ENCODE data around the gene IKBKE. TPM values are rescaled to one million over a fixed set of nuclear protein-coding genes. Genes with fewer than 3 reads are reported as not detected.

The IKBKE gene
- total RNA-seq, 1 donor from 2014 or later: 6.3 TPM

- peaks cover 0 to 2% of the 10 kb centered on the region in 2 donors for H3K36me3 ChIP-seq
- DNase-seq (ENCODE audit: low spot score in 2 of 2): no peak
- H3K4me3 ChIP-seq: no peak overlapping the region
- H3K4me1 ChIP-seq: peaks cover 0 to 23% of the 10 kb centered on the region in 2 donors
- no peaks in the 10 kb centered on the region for H3K9me3 ChIP-seq
- no peak overlapping the region for H3K27ac ChIP-seq
- no peaks in the 10 kb centered on the region for H3K27me3 ChIP-seq
- TF ChIP-seq, protein P1, sequence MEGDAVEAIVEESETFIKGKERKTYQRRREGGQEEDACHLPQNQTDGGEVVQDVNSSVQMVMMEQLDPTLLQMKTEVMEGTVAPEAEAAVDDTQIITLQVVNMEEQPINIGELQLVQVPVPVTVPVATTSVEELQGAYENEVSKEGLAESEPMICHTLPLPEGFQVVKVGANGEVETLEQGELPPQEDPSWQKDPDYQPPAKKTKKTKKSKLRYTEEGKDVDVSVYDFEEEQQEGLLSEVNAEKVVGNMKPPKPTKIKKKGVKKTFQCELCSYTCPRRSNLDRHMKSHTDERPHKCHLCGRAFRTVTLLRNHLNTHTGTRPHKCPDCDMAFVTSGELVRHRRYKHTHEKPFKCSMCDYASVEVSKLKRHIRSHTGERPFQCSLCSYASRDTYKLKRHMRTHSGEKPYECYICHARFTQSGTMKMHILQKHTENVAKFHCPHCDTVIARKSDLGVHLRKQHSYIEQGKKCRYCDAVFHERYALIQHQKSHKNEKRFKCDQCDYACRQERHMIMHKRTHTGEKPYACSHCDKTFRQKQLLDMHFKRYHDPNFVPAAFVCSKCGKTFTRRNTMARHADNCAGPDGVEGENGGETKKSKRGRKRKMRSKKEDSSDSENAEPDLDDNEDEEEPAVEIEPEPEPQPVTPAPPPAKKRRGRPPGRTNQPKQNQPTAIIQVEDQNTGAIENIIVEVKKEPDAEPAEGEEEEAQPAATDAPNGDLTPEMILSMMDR (IDR thresholded peaks at IDR 0.05): no peak
- intact Hi-C loops (cut with DNase I): no loop called here
These were observed 22.3 kb downstream of the IKBKE start for GRCh38 chr1:206492589-206492988.

- H3K4me3 ChIP-seq: no peak overlapping the region
- no peaks in the 10 kb centered on the region for H3K27me3 ChIP-seq
- peaks cover 0 to 25% of the 10 kb centered on the region in 2 donors for H3K4me1 ChIP-seq
- no peaks in the 10 kb centered on the region for H3K9me3 ChIP-seq
- H3K27ac ChIP-seq: no peak overlapping the region
- TF ChIP-seq, protein P1 (IDR thresholded peaks at IDR 0.05): no peak
- no peak for DNase-seq (ENCODE audit: low spot score in 2 of 2)
- H3K36me3 ChIP-seq: peaks cover 0 to 2% of the 10 kb centered on the region in 2 donors
- intact Hi-C loops (cut with DNase I): no loop called here
These were observed 23.0 kb downstream of the IKBKE start for GRCh38 chr1:206493279-206493678.

GRCh38 chr1:206495011-206495461 lies 24.8 kb downstream of the IKBKE start:
- no peak overlapping the region for H3K4me3 ChIP-seq
- intact Hi-C loops (cut with DNase I): no loop called here
- peaks cover 0 to 22% of the 10 kb centered on the region in 2 donors for H3K4me1 ChIP-seq
- no peaks in the 10 kb centered on the region for H3K36me3 ChIP-seq
- no peaks in the 10 kb centered on the region for H3K9me3 ChIP-seq
- H3K27me3 ChIP-seq: no peaks in the 10 kb centered on the region
- H3K27ac ChIP-seq: peak overlapping the region; percentile 13 to 71
- TF ChIP-seq, protein P1 (IDR thresholded peaks at IDR 0.05): no peak
- no peak for DNase-seq (ENCODE audit: low spot score in 2 of 2)

- peak overlapping the region; percentile 13 to 71 for H3K27ac ChIP-seq
- no peak for DNase-seq (ENCODE audit: low spot score in 2 of 2)
- TF ChIP-seq, protein P1 (IDR thresholded peaks at IDR 0.05): no peak
- intact Hi-C loops (cut with DNase I): no loop called here
- peaks cover 0 to 22% of the 10 kb centered on the region in 2 donors for H3K4me1 ChIP-seq
- H3K27me3 ChIP-seq: no peaks in the 10 kb centered on the region
- no peaks in the 10 kb centered on the region for H3K9me3 ChIP-seq
- no peaks in the 10 kb centered on the region for H3K36me3 ChIP-seq
- no peak overlapping the region for H3K4me3 ChIP-seq
These were observed 25.3 kb downstream of the IKBKE start for GRCh38 chr1:206495493-206496046.

- peak overlapping the region; percentile 13 to 71 for H3K27ac ChIP-seq
- H3K36me3 ChIP-seq: no peaks in the 10 kb centered on the region
- no peak overlapping the region for H3K4me3 ChIP-seq
- TF ChIP-seq, protein P1 (IDR thresholded peaks at IDR 0.05): no peak
- H3K9me3 ChIP-seq: no peaks in the 10 kb centered on the region
- DNase-seq (ENCODE audit: low spot score in 2 of 2): no peak
- H3K4me1 ChIP-seq: peaks cover 0 to 26% of the 10 kb centered on the region in 2 donors
- intact Hi-C loops (cut with DNase I): no loop called here
- H3K27me3 ChIP-seq: no peaks in the 10 kb centered on the region
These were observed 26.0 kb downstream of the IKBKE start for GRCh38 chr1:206496131-206496793.
